Mucosa of rectum (tissue), 2 donors: ENCODE results near the gene OR4E2.

Experiments used
- H3K27ac ChIP-seq, 2 donors: one replicate each; pipeline ENCODE4 v1.7.0; 2013; ENCODE audit warnings: inconsistent platforms in 2 of 2, low read depth in 2 of 2, low read length in 2 of 2
- H3K27me3 ChIP-seq, 2 donors: one replicate each; pipeline ENCODE4 v1.7.0; 2013; ENCODE audit warnings: low read length in 2 of 2; ENCODE audit not compliant: control insufficient read depth in 2 of 2, insufficient read depth in 2 of 2
- H3K36me3 ChIP-seq, 2 donors: one replicate each; pipeline ENCODE4 v1.7.0; 2013; ENCODE audit warnings: low read length in 2 of 2; ENCODE audit not compliant: control insufficient read depth in 2 of 2, insufficient read depth in 2 of 2
- H3K4me1 ChIP-seq, 2 donors: one replicate each; pipeline ENCODE4 v1.7.0; 2013; ENCODE audit warnings: low read length in 2 of 2, mild to moderate bottlenecking in 1 of 2; ENCODE audit not compliant: control insufficient read depth in 2 of 2, insufficient read depth in 2 of 2
- H3K4me3 ChIP-seq, 2 donors: one replicate each; pipeline ENCODE4 v1.7.0; 2013; ENCODE audit warnings: low read length in 2 of 2
- H3K9ac ChIP-seq, 2 donors: one replicate each; pipeline ENCODE4 v1.7.0; 2013; ENCODE audit warnings: low read length in 2 of 2, low read depth in 1 of 2, mild to moderate bottlenecking in 1 of 2
- H3K9me3 ChIP-seq, 2 donors: one replicate each; pipeline ENCODE4 v1.7.0; 2013; ENCODE audit warnings: low read length in 2 of 2; ENCODE audit not compliant: control insufficient read depth in 2 of 2
- donor health status: healthy.
- donor health status: Normal muscosa, but diverticular disease.

The OR4E2 gene

DNA sequence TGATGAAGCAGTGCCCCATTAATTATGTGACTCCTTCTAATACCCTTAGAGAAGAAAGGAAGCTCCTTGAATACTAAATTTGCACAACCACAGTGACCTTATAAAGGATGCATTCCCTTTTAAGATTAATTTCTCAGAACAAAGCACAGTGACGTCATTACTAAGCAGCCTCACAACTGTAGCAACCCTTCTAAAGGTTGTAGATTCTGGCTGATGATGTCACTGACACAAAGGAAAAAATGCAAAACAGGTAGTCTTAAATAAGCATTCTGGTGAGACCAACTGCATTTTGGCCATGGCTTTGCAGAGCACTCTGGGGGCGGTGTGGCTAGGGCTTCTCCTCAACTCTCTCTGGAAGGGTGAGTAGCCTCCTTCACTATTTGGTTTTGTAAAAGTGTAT, 58.4 kb downstream of the OR4E2 start:
- H3K27ac ChIP-seq = no peak overlapping the region
- no peaks in the 10 kb centered on the region for H3K36me3 ChIP-seq
- no peaks in the 10 kb centered on the region for H3K4me1 ChIP-seq
- no peak overlapping the region for H3K9ac ChIP-seq
- H3K27me3 ChIP-seq = peaks cover 0 to 3% of the 10 kb centered on the region in 2 donors
- H3K4me3 ChIP-seq = no peak overlapping the region
- H3K9me3 ChIP-seq = no peaks in the 10 kb centered on the region

DNA sequence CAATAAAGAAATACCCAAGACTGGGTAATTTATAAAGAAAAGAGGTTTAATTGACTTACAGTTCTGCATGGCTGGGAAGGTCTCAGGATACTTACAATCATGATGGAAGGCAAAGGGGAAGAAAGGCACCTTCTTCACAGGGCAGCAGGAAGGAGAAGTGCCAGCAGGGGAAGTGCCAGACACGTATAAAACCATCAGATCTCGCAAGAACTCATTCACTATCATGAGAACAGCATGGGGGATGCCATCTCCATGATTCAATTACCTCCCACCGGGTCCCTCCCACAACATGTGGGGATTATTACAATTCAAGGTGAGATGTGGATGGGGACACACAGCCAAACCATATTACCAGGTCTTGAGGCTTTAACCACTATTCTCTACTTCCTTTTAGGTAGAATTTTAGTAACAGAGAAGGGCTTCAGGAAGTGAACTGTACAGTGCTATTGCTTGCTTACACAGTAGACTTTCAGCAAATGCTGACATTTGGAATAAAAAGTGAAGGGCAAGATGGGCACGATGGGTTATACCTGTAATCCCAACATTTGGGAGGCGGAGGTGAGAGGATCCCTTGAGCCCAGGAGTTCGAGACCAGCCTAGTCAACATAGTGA, 60.8 kb downstream of the OR4E2 start:
- H3K9ac ChIP-seq = no peak overlapping the region
- peaks cover 0 to 1% of the 10 kb centered on the region in 2 donors for H3K4me1 ChIP-seq
- no peaks in the 10 kb centered on the region for H3K36me3 ChIP-seq
- no peak overlapping the region for H3K4me3 ChIP-seq
- H3K9me3 ChIP-seq = no peaks in the 10 kb centered on the region
- no peak overlapping the region for H3K27ac ChIP-seq
- no peaks in the 10 kb centered on the region for H3K27me3 ChIP-seq
